Embryonic facial prominence (tissue), 1 donor: ENCODE data around the gene NUP98.

Source experiments
- DNase-seq: peaks from one replicate; pipeline ENCODE4 v3.0.0-alpha.2; 2016; ENCODE audit errors: extremely low spot score

Gene NUP98

DNA sequence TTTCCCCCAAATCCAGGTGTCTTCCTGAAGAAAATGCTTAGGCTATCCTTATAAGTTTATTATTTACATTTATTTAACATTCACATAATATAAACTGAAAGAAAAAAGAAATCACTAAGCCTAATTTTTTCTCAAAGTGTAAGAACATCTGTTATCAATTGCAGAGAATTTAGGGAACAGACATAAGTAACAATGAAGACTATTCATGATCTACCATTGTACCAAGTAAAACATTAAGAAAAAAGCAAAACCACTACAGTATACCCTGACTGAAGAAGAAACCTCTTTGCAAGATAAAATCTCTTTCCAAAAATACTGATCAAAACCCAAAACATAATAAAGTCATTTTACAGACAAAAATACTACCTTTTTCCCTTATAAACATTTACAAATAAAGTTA lies 60.5 kb downstream of the NUP98 start:
- DNase-seq = no peak

DNA sequence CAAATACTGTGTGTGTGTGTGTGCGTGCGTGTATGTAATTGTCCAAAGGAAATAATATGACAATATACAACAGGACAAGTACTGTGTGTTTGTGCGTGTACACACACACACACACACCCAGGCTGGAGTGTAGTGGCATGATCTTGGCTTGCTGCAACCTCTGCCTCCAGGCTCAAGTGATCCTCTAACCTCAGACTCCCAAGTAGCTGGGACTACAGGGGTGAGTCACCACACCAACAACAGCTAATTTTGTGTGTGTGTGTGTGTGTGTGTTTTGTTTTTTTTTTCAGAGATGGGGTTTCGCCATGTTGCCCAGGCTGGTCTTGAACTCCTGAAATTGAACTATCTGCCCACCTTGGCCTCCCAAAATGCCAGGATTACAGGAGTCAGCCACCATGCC lies 61.5 kb downstream of the NUP98 start:
- no peak for DNase-seq

DNA sequence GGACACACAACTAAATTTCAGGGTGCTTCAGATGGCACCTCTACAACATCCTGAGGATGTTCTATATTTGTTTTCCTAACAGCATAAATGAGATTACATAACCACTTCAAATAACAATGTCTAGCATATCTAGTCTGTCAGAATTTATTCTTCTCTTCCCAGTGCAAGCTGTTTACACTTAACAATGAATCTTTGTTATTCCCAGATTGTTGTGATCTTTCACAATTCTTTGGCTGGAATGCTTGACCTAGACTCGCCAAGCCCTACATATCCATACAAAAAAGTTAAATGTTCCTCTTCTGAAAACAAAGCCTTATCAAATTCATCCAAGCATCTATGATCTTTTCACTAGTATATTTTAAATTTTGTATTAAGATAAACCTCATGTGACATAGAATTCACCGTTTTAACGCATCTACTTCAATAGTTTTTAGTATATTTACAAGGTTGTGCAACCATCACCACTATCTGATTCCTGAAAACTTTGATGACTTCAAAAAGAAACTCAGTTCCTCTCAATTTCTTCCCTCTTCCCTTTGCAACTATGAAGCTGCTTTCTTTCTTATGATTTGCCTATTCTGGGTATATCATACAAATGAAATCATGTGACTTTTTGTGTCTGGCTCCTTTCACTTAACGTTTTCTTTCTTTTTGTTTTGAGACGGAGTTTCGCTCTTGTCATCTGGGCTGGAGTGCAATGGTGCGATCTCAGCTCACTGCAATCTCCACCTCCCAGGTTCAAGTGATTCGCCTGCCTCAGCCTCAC lies 64.5 kb downstream of the NUP98 start:
- DNase-seq = no peak

DNA sequence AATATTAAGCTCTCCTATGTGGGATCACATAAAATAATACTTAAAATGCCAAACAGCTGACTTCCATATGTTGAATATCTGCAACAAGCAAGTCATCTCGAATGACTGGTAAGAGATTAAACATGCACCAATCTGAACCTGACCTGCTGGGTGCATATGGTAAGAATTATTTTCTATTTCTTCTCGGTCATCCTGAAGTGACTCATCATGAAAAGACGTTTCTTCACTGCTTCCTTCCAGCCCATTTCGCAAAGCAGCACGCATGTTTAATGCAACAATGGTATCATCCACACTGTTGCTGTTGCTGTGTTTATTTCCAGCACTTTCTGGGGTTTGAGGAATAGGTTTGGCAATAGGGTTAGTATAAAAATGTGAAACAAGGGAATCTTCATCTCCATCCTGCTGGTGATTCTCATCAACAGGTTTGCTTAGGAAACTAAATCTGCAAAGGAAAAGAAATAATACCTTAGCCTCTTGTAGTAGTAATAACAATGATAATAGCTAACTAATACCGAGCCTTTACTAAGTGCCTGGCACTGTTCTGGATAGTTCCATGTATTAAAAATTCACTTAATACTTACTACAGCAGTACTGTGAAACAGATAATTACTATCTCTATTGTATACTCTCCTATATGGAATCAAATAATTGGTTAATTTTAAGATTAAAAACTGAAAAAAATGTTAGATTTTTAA lies 74.2 kb downstream of the NUP98 start:
- no peak for DNase-seq

DNA sequence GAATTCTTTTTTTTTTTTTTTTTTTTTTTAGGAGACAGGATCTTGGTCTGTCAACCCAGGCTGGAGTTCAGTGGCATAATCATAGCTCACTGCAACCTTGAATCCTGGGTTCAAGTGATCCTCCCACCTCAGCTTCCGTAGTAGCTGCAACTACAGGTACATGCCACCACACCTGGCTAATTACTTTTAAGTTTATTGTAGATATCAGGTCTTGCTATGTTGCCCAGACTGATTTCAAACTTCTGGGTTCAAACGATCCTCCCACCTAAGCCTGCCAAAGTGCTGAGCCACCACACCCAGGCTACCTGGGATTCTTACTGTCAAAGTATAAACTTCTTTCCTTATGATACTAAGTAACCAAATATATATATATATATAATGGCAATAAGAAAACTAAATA lies 75.3 kb downstream of the NUP98 start:
- DNase-seq = no peak

DNA sequence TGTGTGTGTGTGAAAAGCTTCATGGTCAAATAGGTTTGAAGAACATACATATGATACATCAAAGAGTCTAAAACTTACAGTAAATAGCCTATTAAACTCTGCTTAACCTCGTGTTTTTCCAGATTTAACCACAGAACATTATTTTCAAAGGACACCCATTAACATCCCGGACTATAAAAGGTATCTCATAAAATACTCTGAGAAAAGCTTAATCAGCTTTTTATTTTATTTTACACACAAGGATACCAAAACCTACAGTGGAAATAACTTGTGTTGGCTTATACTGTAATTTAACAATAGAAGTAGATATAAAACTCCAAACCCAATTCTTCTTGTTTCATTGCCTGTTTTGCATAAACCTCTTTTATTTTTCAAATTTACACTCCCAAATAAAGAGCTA lies 76.4 kb downstream of the NUP98 start:
- DNase-seq = no peak

DNA sequence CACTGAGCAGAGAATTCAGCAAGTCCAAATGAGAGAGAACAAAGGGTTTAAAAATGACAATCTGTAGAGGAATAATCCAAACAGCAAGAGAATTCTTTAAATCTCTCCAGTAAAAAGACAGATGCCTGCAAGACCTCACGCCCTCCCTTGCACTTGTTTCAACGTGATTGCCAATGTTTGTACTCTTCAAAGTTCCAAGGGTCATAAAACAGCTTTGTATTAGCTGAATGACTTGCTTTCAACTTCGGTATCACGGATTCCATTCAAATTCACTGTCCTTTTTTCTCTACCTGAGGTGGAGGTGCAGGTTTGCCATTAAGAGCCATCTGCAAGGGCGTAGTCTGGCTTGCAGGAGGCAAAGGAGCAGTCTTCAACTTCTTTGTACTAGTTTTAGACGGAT lies 85.1 kb downstream of the NUP98 start:
- DNase-seq = no peak

DNA sequence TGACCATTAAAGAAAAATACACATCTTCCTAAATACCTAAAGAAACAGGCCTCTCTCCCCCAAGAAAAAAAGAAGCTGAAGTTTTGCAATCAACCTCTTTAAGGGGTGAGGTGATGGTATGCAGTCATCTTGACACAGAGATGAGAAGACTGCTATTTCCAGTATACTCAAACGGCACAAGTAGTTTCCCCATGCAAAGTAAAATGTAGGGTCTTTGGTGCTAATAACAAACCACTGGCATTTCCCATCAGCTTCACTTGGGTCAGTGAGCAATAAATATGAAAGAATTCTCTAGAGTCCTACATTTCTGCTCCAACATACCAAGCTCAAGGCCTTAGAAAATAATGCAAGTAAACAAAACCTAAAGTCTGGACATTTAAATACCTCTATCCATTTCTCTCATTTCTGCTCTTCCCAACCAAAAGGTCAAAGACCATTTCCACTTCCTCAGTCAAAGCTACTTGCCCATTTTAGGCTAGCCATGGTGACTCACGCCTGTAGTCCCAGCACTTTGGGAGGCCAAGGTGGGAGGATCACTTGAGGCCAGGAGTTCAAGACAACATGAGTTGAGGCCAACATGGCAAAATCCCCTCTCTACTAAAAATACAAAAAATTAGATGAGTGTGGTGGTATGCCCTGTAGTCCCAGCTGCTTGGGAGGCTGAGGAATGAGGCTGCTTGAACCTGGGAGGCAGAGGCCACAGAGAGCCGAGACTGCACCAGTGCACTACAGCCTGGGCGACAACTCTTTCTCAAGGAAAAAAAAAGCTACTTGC lies 86.7 kb downstream of the NUP98 start:
- no peak for DNase-seq

DNA sequence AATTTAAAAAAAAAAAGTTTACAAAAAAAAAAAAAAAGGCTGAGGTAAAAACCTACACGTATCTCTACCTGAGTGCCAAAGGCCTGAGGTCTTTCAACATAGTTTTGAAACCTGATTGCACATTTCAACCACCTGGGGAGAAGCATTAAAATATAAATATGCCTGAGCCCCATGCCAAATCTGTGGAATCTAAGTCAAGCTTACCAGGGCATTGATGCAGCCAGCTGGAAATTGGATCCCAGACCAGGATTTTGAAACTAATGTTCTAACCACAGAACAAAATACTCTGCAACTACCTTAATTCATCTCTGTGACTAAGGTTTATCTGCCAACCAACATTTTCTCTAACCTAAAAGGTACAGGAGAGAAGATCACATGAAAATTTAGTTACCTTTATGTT lies 87.4 kb downstream of the NUP98 start:
- no peak for DNase-seq

DNA sequence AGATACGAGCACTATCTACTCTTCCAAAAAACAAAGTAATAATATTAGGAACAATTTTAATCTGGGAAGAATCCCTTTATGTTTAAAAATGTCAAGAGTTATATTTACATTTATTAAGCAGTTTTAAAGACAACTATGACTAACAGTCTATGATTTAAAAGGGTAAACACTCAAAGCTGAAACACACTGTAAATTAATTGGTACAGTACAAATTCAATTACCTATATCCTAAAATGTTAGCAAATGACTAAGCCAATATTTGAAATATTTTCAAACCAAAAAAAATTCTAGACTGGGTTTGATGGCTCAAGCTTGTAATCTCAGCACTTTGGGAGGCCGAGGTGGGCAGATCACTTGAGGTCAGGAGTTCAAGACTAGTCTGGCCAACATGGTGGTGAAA lies 90.2 kb downstream of the NUP98 start:
- no peak for DNase-seq

DNA sequence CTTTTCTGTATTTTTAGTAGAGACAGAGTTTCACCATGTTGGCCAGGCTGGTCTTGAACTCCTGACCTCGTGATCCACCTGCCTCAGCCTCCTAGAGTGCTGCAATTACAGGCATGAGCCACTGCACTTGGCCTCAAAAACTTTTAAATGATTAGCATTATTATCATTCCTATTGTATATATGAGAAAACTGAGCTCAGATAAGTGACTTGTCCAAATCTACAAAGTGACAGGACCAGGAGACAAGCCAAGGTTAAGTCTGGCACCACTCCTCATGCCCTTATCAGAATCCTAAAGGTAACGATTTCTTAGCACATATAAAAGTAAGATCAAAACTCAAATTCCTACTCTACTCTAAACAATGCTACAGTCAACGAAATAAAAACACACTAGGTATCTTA lies 94.0 kb downstream of the NUP98 start:
- no peak for DNase-seq

DNA sequence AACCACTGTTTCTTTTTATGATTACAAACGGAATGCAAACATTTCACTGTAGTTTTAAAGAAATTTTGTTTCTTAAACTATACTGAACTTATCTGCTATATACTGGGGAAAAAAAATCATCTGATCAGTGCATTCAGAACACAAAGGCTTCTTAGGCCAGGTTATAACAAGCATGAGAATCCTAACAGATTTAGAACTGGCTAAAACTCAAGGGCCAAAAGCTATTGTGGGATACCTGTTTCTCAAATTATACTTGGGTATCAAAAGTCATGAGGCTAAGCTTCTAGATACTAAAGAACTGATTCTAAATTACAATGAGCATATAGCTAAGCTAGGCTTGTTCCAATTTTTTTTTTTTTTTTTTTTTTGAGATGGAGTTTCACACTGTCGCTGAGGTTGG lies 96.4 kb downstream of the NUP98 start:
- no peak for DNase-seq

DNA sequence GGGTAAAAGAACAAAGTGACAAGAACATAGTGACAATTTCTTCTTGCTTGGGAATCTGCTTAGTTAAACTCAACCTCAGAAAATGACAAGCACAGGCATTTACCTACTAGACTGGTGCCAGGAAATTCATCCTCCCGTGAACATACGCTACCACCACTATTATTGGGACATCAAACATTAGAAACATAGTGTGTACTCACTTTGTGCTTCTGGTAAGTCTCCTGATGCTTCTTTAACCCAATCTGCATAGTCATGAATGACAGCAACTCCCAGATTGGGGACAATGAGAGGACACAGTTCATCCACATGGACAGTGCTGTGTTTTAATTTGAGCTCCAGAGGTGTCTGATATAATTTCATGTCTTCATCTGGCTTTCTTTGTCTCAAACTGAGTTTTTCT lies 96.9 kb downstream of the NUP98 start:
- DNase-seq = no peak

DNA sequence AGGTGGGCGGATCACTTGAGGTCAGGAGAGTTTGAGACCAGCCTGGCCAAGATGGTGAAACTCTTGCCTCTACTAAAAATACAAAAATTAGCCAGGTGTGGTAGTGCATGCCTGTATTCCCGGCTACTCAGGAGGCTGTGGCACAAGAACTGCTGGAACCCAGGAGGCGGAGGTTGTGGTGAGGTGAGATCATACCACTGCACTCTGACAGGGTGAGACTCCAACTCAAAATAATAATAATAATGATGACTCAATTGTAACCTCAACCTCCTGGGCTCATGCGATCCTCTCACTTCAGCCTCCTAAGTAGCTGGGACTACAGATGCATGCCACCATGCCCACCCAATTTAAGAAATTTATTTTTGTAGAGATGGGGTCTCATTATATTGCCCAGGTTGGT lies 110.6 kb downstream of the NUP98 start:
- no peak for DNase-seq

DNA sequence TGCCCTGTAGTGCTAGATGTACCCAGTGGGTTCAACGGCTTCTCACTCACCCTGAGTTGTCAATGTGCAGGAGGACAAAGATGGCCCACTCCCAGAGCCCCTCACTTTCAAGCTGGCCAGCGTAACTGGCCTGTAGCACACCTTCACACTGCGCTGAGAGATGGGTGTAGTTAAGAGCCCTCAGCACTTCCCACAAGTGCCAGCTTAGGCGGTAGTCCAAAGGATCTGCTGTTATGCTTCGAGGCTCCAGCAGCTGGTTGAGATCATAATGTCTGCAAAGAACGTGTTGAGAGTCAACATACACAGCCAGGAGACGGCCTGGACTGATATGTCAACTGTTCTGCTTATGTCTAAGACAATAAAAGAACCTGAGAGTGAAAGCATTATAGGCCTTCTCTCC lies 111.4 kb downstream of the NUP98 start:
- no peak for DNase-seq

DNA sequence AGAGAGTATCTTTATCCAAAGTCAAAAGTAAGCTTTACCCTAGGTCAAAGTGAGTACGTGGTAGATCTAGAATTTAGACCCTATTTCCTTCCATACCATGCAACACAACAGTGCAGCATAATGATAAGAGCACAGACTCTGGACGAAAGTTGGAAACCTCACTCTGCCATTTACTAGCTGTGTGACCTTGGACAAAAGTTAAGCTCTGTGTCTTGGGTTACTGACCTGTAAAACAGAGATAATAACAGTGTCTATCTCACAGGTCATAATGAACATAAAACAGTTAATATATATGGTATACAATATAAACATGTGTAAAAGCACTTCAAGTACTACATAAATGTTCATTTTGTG lies 112.6 kb downstream of the NUP98 start:
- no peak for DNase-seq

DNA sequence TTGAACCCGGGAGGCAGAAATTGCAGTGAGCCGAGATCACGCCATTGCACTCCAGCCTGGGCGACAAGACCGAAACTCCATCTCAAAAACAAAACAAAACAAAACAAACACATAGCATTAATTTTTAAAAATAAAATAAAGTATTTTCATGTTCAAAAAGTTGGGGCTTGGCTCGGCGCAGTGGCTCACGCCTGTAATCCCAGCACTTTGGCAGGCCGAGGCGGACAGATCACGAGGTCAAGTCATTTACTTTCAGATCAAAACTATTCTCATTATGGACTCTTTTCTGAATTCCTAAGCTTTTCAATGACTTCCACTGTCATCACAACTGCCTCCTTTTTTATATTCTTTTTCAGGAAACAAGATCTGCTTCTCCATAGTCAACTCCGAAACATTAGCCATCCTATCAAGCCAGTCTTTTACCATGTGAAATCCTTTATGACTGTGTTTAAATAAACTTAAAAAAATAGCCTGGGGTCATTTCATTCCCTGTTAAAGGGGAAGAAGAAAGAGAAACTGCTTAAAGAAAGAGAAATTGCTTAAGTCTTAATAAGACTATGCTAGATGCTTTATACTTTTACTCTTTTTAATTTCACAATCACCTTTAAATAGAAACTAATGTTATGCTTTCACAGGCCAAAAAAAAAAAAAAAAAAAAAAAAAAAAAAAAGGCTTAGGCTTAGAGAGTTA lies 113.1 kb downstream of the NUP98 start:
- no peak for DNase-seq

DNA sequence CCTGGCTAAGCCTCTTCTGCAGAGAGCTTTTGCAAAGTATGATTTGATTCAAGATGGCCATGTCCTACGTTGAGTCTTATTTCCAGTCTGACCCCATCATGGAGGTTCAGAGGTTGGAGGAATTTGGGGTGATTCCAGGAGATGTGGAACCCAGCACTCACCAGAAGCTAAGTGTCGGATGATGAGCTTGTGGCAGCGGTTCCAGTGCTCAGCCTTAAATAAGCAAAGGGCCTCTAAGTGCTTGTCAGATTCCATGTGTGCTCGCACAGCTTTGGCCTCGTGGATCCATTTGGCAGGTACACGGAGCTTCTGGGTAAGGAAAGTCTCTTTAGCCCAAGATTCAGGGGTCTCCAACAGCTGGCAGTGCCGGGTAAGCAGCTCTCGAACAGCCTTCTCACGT lies 114.3 kb downstream of the NUP98 start:
- no peak for DNase-seq

DNA sequence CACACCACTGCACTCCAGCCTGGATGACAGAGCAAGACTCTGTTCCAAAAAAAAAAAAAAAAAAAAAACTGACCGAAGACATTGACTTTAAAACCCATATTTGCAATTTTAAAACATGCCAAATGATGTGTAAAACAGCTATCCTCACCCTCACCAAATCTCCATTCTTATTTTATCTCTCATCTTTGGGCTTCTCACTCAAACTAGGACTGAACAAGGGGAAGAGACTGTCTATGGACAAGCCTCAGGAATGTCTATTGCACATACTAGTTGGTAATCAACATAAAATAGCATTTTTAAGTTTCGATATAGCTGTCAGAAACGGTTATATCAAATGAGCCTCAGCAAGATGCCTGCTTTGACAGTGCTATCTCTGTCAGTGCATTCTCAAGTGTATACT lies 118.3 kb downstream of the NUP98 start:
- no peak for DNase-seq

DNA sequence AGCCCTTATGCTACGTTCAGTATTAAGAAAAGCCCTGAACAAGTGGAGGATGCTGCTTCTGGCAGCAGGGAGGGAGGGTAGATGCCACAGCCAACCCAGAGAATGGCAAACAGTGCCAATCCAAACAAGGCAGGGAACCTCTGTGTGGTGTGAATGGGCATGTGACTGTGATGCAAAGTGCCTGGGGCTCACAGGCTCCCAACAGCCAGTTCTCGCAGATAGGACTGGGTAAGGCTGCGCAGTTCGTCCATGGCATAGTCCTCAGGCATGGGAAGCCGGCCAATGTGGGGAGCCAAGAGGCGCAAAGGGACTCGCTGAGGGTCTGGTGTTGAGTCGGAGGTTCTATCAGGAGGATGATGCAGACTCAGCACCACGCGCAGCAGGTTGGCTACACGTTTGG lies 121.4 kb downstream of the NUP98 start:
- DNase-seq = no peak

DNA sequence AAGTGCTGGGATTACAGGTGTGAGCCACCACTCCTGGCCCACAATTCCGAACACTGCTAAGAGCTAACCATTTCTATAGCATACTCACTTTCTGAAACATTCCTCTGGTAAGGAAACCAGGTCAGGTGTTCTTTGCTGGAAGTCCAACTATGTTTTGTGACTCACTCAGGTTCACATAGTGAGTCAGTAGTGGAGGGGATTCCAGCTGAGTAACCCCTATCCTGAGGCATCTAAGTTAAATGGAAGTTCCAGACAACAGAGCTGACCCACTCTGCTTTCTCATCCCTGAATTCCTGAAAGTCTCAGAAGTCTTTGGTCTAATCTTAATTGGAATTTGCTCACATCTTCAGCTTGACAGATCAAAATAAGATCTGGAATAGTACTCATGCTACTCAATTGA lies 123.2 kb downstream of the NUP98 start:
- DNase-seq = no peak
